HEK293T (cell line): ENCODE results near the gene MED12L.

Source experiments
- CTCF ChIA-PET: fragments of 350-600 bp; formaldehyde crosslinking; extraction: SDS; loops from one replicate; lab custom pipeline; 2021; ENCODE audit warnings: antibody characterized with exemption, inconsistent platforms; lab: Yijun Ruan, JAX
- POLR2A ChIA-PET: fragments of 350-600 bp; formaldehyde crosslinking; extraction: SDS; loops from one replicate; lab custom pipeline; 2020; ENCODE audit warnings: antibody characterized with exemption, inconsistent platforms; lab: Yijun Ruan, JAX
- DNase-seq: peaks from one replicate; pipeline ENCODE4 v3.0.0; 2012; ENCODE audit warnings: mixed read lengths; ENCODE audit errors: extremely low spot score
- ARNT ChIP-seq: fragments of 450-650 bp; IDR thresholded peaks from 2 replicates; pipeline ENCODE4 v1.6.1; 2017; ENCODE audit warnings: mild to moderate bottlenecking
- BHLHE40 ChIP-seq: fragments of 450-650 bp; IDR thresholded peaks from 2 replicates; pipeline ENCODE4 v1.6.1; 2016; ENCODE audit warnings: mild to moderate bottlenecking, moderate library complexity, borderline replicate concordance
- CTBP1 ChIP-seq: fragments of 450-650 bp; IDR thresholded peaks from 2 replicates; pipeline ENCODE4 v1.6.1; 2016; ENCODE audit warnings: borderline replicate concordance
- ELF4 ChIP-seq: fragments of 450-650 bp; IDR thresholded peaks from 2 replicates; pipeline ENCODE4 v1.6.1; 2017; ENCODE audit warnings: antibody characterized with exemption
- FOXA1 ChIP-seq: fragments of 450-650 bp; IDR thresholded peaks from 2 replicates; pipeline ENCODE4 v1.6.1; 2016; ENCODE audit warnings: mild to moderate bottlenecking
- FOXK2 ChIP-seq: fragments of 450-650 bp; IDR thresholded peaks from 2 replicates; pipeline ENCODE4 v1.6.1; 2016; ENCODE audit warnings: mild to moderate bottlenecking
- FOXM1 ChIP-seq: fragments of 450-650 bp; IDR thresholded peaks from 2 replicates; pipeline ENCODE4 v1.6.1; 2017; ENCODE audit warnings: mild to moderate bottlenecking, borderline replicate concordance
- HDGF ChIP-seq: fragments of 450-650 bp; IDR thresholded peaks from 2 replicates; pipeline ENCODE4 v1.6.1; 2017; ENCODE audit warnings: antibody characterized with exemption, borderline replicate concordance
- L3MBTL2 ChIP-seq: fragments of 450-650 bp; conservative IDR thresholded peaks from 2 replicates; pipeline ENCODE4 v1.6.1; 2016; ENCODE audit warnings: mild to moderate bottlenecking
- LEF1 ChIP-seq: fragments of 450-650 bp; IDR thresholded peaks from 2 replicates; pipeline ENCODE4 v1.6.1; 2017; ENCODE audit warnings: mild to moderate bottlenecking, borderline replicate concordance
- NFRKB ChIP-seq: fragments of 450-650 bp; IDR thresholded peaks from 2 replicates; pipeline ENCODE4 v1.6.1; 2016; ENCODE audit warnings: mild to moderate bottlenecking, moderate library complexity
- PKNOX1 ChIP-seq: fragments of 450-650 bp; IDR thresholded peaks from 2 replicates; pipeline ENCODE4 v1.6.1; 2016
- SP1 ChIP-seq: fragments of 450-650 bp; IDR thresholded peaks from 2 replicates; pipeline ENCODE4 v1.6.1; 2017
- SUZ12 ChIP-seq: fragments of 450-650 bp; IDR thresholded peaks from 2 replicates; pipeline ENCODE4 v1.6.1; 2016; ENCODE audit warnings: mild to moderate bottlenecking
- TARDBP ChIP-seq: fragments of 450-650 bp; IDR thresholded peaks from 2 replicates; pipeline ENCODE4 v1.6.1; 2016
- ZNF384 ChIP-seq: fragments of 450-650 bp; IDR thresholded peaks from 2 replicates; pipeline ENCODE4 v1.6.1; 2016

The MED12L gene

GRCh38 chr3:151248772-151249337, 163.4 kb downstream of the MED12L start:
- ChIA-PET POLR2A (no interaction called here), CTCF (interaction anchor here (0.6 to 0.8 kb wide), 2 partner anchors 20 to 21 kb away, joined by 3 read pairs; no protein-coding TSS in a partner anchor)
- TF ChIP-seq CTBP1 (no peak), BHLHE40 (no peak), LEF1 (no peak), ELF4 (no peak), SUZ12 (no peak), FOXA1 (no peak), SP1 (no peak), ZNF384 (no peak)
- no peak for DNase-seq

GRCh38 chr3:151256749-151257148, 171.3 kb downstream of the MED12L start:
- ChIA-PET POLR2A (no interaction called here), CTCF (no interaction called here)
- DNase-seq, result no peak
- no peak for TF ChIP-seq FOXA1
- TF ChIP-seq ELF4, result no peak
- TF ChIP-seq PKNOX1, result no peak
- no peak for TF ChIP-seq LEF1
- TF ChIP-seq FOXM1, result no peak
- TF ChIP-seq NFRKB, result no peak
- TF ChIP-seq FOXK2, result no peak

DNA sequence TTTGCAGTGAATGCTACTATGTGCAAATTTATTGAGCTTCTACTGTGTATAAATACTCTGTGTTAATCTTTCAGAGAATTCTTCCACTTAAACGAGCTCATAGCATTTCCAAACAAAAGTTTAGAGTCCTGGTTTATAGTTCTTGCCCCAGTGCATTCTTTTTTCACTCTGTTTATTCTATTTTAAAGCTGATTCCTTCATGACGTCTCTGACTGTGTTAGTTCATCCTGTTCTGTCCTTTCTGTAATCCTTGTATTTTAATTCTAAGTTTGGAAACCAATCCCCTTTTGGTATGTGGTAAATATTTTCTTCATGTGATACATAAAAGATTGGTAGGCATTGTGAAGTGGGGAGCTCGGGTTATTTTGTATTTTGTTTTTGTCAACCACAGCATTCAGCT, 174.2 kb downstream of the MED12L start:
- ChIA-PET POLR2A (no interaction called here), CTCF (no interaction called here)
- TF ChIP-seq ARNT (no peak), SP1 (no peak), FOXM1 (no peak), FOXA1 (no peak)
- DNase-seq, result no peak

GRCh38 chr3:151262871-151263525, 177.5 kb downstream of the MED12L start:
- no peak for TF ChIP-seq FOXM1
- TF ChIP-seq SP1, result no peak
- DNase-seq, result no peak
- ChIA-PET POLR2A (no interaction called here), CTCF (no interaction called here)

GRCh38 chr3:151264605-151265004, 179.1 kb downstream of the MED12L start:
- ChIA-PET CTCF (no interaction called here), POLR2A (no interaction called here)
- no peak for DNase-seq
- TF ChIP-seq ARNT (no peak), L3MBTL2 (no peak), BHLHE40 (no peak), FOXM1 (no peak), LEF1 (no peak), SUZ12 (no peak), SP1 (no peak), HDGF (no peak), TARDBP (no peak), FOXA1 (no peak), PKNOX1 (no peak), ZNF384 (no peak)

GRCh38 chr3:151265166-151265565, 179.7 kb downstream of the MED12L start:
- ChIA-PET CTCF (no interaction called here), POLR2A (no interaction called here)
- DNase-seq, result no peak
- no peak for TF ChIP-seq L3MBTL2
- TF ChIP-seq BHLHE40, result no peak
- no peak for TF ChIP-seq CTBP1
- TF ChIP-seq TARDBP, result no peak
- TF ChIP-seq FOXA1, result no peak
- TF ChIP-seq ARNT, result no peak
- no peak for TF ChIP-seq HDGF
- TF ChIP-seq ELF4, result no peak
- no peak for TF ChIP-seq NFRKB
- TF ChIP-seq SUZ12, result no peak
- no peak for TF ChIP-seq LEF1
- no peak for TF ChIP-seq FOXK2
- TF ChIP-seq ZNF384, result no peak
- TF ChIP-seq PKNOX1, result no peak
- TF ChIP-seq SP1, result no peak
- TF ChIP-seq FOXM1, result no peak

- ChIA-PET POLR2A (no interaction called here), CTCF (no interaction called here)
- DNase-seq, result no peak
- TF ChIP-seq FOXK2 (no peak), SP1 (no peak), PKNOX1 (no peak), ZNF384 (no peak), L3MBTL2 (no peak), FOXA1 (no peak), HDGF (no peak), BHLHE40 (no peak), ARNT (no peak), ELF4 (no peak)
These were observed 180.4 kb downstream of the MED12L start for GRCh38 chr3:151265866-151266265.
